GM06990 (cell line): ENCODE measurements around the gene ZNF790.

Experiments
- DNase-seq: peaks from one replicate; pipeline ENCODE4 v3.0.0-alpha.2; 2011; ENCODE audit not compliant: insufficient read length; ENCODE audit errors: extremely low read depth
- H3K27me3 ChIP-seq: replicated peaks from 2 replicates; pipeline ENCODE4 v1.6.0; 2011; ENCODE audit warnings: low read length; ENCODE audit not compliant: control insufficient read depth, insufficient read depth
- H3K36me3 ChIP-seq: 2 replicates; pipeline ENCODE4 v1.5.1; 2011; ENCODE audit warnings: low read length; ENCODE audit not compliant: control insufficient read depth, insufficient read depth
- H3K4me3 ChIP-seq: replicated peaks from 2 replicates; pipeline ENCODE4 v1.5.1; 2011; ENCODE audit warnings: low read depth, mild to moderate bottlenecking, control low read depth, low read length
- TF ChIP-seq, protein P1 (sequence below): IDR thresholded peaks from 2 replicates; pipeline ENCODE4 v1.5.1; 2011; ENCODE audit warnings: low read length, control low read depth, mild to moderate bottlenecking, inconsistent platforms; ENCODE audit not compliant: insufficient read depth, poor library complexity, severe bottlenecking

ZNF790 gene

DNA sequence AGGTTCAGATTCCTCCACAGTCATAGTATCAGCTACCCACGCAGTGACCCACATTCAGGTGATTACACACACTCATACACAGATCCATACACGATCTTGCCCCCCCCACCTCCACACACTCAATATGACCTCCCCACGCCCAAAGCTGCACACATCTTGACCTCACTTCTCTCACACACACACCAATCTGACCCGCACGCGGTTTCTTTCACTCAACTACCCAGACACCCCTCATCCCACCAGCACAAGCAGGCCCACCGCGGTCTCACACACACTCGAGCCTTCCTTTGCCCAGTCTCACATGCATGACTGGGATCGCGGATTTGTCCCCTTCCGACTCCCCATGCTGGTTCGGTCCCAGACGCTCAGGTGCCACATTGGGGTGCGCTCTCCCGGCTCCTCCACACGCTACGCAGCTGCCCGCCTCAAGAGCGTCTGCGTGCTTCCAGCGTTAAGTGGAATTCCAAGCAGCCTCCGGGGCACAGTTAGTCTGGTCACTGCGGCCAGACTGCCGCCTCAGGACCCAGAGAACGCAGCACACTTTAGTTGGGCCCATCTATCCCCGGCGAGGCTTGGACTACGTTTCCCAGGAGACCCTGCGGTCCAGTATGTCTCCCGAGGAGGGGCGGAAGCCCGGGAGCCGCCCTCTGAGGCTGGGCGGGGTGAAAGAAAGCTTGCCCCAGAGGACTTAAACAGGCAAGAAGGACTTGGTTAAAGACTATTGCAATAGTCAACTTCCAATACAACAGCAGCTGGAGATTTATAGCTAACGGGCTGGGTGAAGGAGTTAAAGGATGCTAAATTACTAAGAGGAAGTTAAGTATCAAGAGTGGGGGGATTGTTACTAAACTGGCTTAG, 11.7 kb upstream of the ZNF790 start:
- Histone ChIP-seq H3K4me3 (peak overlapping the region; percentile 90), H3K36me3 (peaks cover 1% of the 10 kb centered on the region; the same call in 1 of the 2 replicates), H3K27me3 (no peaks in the 10 kb centered on the region)
- TF ChIP-seq, protein P1, sequence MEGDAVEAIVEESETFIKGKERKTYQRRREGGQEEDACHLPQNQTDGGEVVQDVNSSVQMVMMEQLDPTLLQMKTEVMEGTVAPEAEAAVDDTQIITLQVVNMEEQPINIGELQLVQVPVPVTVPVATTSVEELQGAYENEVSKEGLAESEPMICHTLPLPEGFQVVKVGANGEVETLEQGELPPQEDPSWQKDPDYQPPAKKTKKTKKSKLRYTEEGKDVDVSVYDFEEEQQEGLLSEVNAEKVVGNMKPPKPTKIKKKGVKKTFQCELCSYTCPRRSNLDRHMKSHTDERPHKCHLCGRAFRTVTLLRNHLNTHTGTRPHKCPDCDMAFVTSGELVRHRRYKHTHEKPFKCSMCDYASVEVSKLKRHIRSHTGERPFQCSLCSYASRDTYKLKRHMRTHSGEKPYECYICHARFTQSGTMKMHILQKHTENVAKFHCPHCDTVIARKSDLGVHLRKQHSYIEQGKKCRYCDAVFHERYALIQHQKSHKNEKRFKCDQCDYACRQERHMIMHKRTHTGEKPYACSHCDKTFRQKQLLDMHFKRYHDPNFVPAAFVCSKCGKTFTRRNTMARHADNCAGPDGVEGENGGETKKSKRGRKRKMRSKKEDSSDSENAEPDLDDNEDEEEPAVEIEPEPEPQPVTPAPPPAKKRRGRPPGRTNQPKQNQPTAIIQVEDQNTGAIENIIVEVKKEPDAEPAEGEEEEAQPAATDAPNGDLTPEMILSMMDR = no peak
- peak; percentile 91 for DNase-seq

DNA sequence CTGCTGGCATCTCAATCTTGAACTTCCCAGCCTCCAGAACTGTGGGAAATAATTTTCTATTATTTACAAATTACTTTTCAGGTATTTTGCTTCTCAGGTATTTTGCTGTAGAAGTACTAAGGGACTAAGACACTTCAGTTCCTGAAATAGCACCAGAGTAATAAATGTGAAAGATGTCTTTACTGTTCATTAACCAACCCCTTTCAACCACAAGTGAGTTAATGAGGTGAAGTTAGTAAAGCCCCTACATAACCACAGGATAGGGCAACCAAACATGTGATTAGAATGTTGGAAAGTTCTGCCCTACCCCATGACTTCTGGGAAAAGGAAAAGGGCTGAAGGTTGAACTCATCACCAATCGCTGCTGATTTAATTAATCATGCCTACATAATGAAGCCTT, 9.8 kb upstream of the ZNF790 start:
- TF ChIP-seq, protein P1 = no peak
- H3K27me3 ChIP-seq = no peaks in the 10 kb centered on the region
- H3K36me3 ChIP-seq = peaks cover 4% of the 10 kb centered on the region
- DNase-seq = no peak
- no peak overlapping the region for H3K4me3 ChIP-seq

DNA sequence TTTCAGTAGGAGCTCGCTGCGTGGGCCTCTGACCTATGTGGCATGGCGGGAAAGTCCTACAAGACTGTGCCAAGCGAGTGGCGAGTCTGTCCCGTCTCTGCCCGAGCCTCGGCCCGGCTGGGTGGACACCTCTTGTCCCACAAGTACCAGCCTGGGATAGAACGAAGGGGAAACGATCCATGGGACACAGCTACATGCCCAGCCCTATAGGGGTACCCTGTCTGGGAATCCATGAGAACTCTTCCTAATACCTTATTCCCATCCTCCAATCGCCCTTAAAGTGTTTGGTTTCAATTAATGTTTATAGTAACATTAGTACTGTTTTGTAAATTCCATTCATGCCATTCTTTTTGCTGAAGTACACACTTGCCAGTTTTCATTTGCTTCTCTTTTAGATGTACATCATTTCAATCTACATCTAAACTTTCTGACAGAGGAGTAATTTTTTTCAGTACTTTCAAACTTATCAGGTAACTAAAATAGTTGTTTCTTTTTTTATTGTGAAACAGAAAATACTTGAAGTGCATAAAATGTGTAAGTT, 667 bp upstream of the ZNF790 start:
- H3K27me3 ChIP-seq = no peaks in the 10 kb centered on the region
- TF ChIP-seq, protein P1 = no peak
- peak overlapping the region; percentile 86 for H3K4me3 ChIP-seq
- DNase-seq = no peak
- H3K36me3 ChIP-seq = peaks cover 4% of the 10 kb centered on the region

GRCh38 chr19:36837176-36837905, 846 bp downstream of the ZNF790 start:
- TF ChIP-seq, protein P1 = no peak
- peaks cover 3% of the 10 kb centered on the region for H3K36me3 ChIP-seq
- peak overlapping the region; percentile 86 for H3K4me3 ChIP-seq
- H3K27me3 ChIP-seq = no peaks in the 10 kb centered on the region
- DNase-seq = no peak

DNA sequence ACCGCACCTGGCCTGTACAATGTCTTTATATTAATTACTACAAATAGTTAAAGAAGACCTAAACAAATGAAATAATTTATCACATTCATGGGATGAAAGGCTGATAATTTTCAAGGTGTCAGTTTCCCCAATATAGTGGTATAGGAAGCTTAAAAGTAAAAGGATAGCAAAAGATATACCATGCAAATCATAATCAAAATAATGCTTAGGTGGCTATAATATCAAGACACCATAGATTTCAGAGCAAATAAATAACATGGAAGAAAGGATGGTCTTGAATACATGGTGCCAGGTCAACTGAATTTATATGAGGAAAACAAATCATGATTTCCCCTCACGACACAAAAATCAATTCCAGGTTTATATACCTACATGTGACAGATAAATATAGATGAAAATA, 4.8 kb downstream of the ZNF790 start:
- TF ChIP-seq, protein P1 = no peak
- Histone ChIP-seq H3K36me3 (peaks cover 1% of the 10 kb centered on the region; the same call in 1 of the 2 replicates), H3K4me3 (no peak overlapping the region), H3K27me3 (no peaks in the 10 kb centered on the region)
- no peak for DNase-seq
